ENCODE results near the gene KYAT1. TPM values are rescaled to one million over a fixed set of nuclear protein-coding genes. Genes with fewer than 3 reads are reported as not detected.

The KYAT1 gene
- total and polyA plus RNA-seq, 2 donors from 2014 or later: 5.1 to 17.0 TPM

- H3K9ac ChIP-seq (ENCODE audit: low read length in 3 of 3): no peak overlapping the region
- H3K4me3 ChIP-seq (ENCODE audit: low read length in 3 of 3): no peak overlapping the region
- H3K36me3 ChIP-seq (ENCODE audit: control insufficient read depth in 2 of 3, insufficient read depth in 3 of 3, low read length in 3 of 3): peaks cover 0 to 18% (median 3%) of the 10 kb centered on the region in 3 donors
- no peak for TF ChIP-seq CTCF (IDR thresholded peaks at IDR 0.05; ENCODE audit: borderline replicate concordance, extremely low read depth, insufficient read depth)
- intact Hi-C loops (cut with DNase I): no loop called here
- H3K4me1 ChIP-seq (ENCODE audit: control insufficient read depth in 2 of 3, insufficient read depth in 2 of 3, low read depth in 1 of 3, low read length in 3 of 3): peaks cover 0 to 38% (median 14%) of the 10 kb centered on the region in 3 donors
- DNase-seq (no peak), FAIRE-seq (no peak)
- no peak overlapping the region for H3K27ac ChIP-seq (ENCODE audit: low read depth in 2 of 2, low read length in 2 of 2)
- H3K9me3 ChIP-seq (ENCODE audit: control insufficient read depth in 2 of 3, insufficient read depth in 1 of 3, low read length in 3 of 3): no peaks in the 10 kb centered on the region
- no peaks in the 10 kb centered on the region for H3K27me3 ChIP-seq (ENCODE audit: control insufficient read depth, insufficient read depth, low read length)
Observed at GRCh38 chr9:128913995-128914772, 32.4 kb upstream of the KYAT1 start.

GRCh38 chr9:128913048-128913900 lies 31.5 kb upstream of the KYAT1 start:
- H3K4me1 ChIP-seq (ENCODE audit: control insufficient read depth in 2 of 3, insufficient read depth in 2 of 3, low read depth in 1 of 3, low read length in 3 of 3): peaks cover 0 to 35% (median 9%) of the 10 kb centered on the region in 3 donors
- H3K9ac ChIP-seq (ENCODE audit: low read length in 3 of 3): no peak overlapping the region
- peak overlapping the region; percentile 41 to 62 for H3K27ac ChIP-seq (ENCODE audit: low read depth in 2 of 2, low read length in 2 of 2)
- no peak for TF ChIP-seq CTCF (IDR thresholded peaks at IDR 0.05; ENCODE audit: borderline replicate concordance, extremely low read depth, insufficient read depth)
- H3K36me3 ChIP-seq (ENCODE audit: control insufficient read depth in 2 of 3, insufficient read depth in 3 of 3, low read length in 3 of 3): peaks cover 3 to 27% (median 11%) of the 10 kb centered on the region in 3 donors
- DNase-seq (no peak), FAIRE-seq (no peak)
- intact Hi-C loops (cut with DNase I): no loop called here
- no peaks in the 10 kb centered on the region for H3K9me3 ChIP-seq (ENCODE audit: control insufficient read depth in 2 of 3, insufficient read depth in 1 of 3, low read length in 3 of 3)
- no peak overlapping the region for H3K4me3 ChIP-seq (ENCODE audit: low read length in 3 of 3)
- H3K27me3 ChIP-seq (ENCODE audit: control insufficient read depth, insufficient read depth, low read length): no peaks in the 10 kb centered on the region

GRCh38 chr9:128912270-128912853 lies 30.6 kb upstream of the KYAT1 start:
- no peaks in the 10 kb centered on the region for H3K9me3 ChIP-seq (ENCODE audit: control insufficient read depth in 2 of 3, insufficient read depth in 1 of 3, low read length in 3 of 3)
- no peaks in the 10 kb centered on the region for H3K27me3 ChIP-seq (ENCODE audit: control insufficient read depth, insufficient read depth, low read length)
- H3K4me3 ChIP-seq (ENCODE audit: low read length in 3 of 3): no peak overlapping the region
- FAIRE-seq (no peak), DNase-seq (no peak)
- peak overlapping the region; percentile 18 to 62 for H3K27ac ChIP-seq (ENCODE audit: low read depth in 2 of 2, low read length in 2 of 2)
- no peak for TF ChIP-seq CTCF (IDR thresholded peaks at IDR 0.05; ENCODE audit: borderline replicate concordance, extremely low read depth, insufficient read depth)
- peaks cover 3 to 36% (median 20%) of the 10 kb centered on the region in 3 donors for H3K36me3 ChIP-seq (ENCODE audit: control insufficient read depth in 2 of 3, insufficient read depth in 3 of 3, low read length in 3 of 3)
- no peak overlapping the region for H3K9ac ChIP-seq (ENCODE audit: low read length in 3 of 3)
- peaks cover 0 to 35% (median 9%) of the 10 kb centered on the region in 3 donors for H3K4me1 ChIP-seq (ENCODE audit: control insufficient read depth in 2 of 3, insufficient read depth in 2 of 3, low read depth in 1 of 3, low read length in 3 of 3)
- intact Hi-C loops (cut with DNase I): no loop called here
